HepG2 (cell line): ENCODE data around the gene ACSS3. TPM values are rescaled to one million over a fixed set of nuclear protein-coding genes. Genes with fewer than 3 reads are reported as not detected.
A peak's percentile ranks its signal among the peaks of the same experiment; 100 is the strongest.

Experiments used
- HINFP ChIP-seq: sonication (generic); formaldehyde crosslinking; IDR thresholded peaks from 2 replicates; pipeline ENCODE4 v1.4.0; 2020; ENCODE audit warnings: low read depth, mild to moderate bottlenecking, missing genetic modification reagents
- IRF9 ChIP-seq: sonication (generic); formaldehyde crosslinking; IDR thresholded peaks from 2 replicates; pipeline ENCODE4 v1.8.0; 2022; ENCODE audit warnings: missing genetic modification reagents, mild to moderate bottlenecking, borderline replicate concordance
- MBD4 ChIP-seq: IDR thresholded peaks from 2 replicates; pipeline ENCODE4 v1.6.1; 2012; ENCODE audit warnings: low read length, inconsistent platforms, borderline replicate concordance
- NCOA5 ChIP-seq: sonication (generic); formaldehyde crosslinking; IDR thresholded peaks from 2 replicates; pipeline ENCODE4 v1.4.0; 2020; ENCODE audit warnings: missing genetic modification reagents
- POGK ChIP-seq: sonication (generic); formaldehyde crosslinking; conservative IDR thresholded peaks from 2 replicates; pipeline ENCODE4 v1.8.0; 2022; ENCODE audit warnings: mild to moderate bottlenecking, moderate library complexity, missing genetic modification reagents
- RAD51 ChIP-seq: fragments of 450-650 bp; IDR thresholded peaks from 2 replicates; pipeline ENCODE4 v1.6.1; 2016; ENCODE audit warnings: borderline replicate concordance
- TAF15 ChIP-seq: fragments of 200-400 bp; formaldehyde crosslinking; IDR thresholded peaks from one replicate; pipeline ENCODE4 v1.6.1; 2018; ENCODE audit warnings: mild to moderate bottlenecking, low read depth, low read length; ENCODE audit not compliant: poor library complexity, severe bottlenecking
- TBX3 ChIP-seq: fragments of 450-650 bp; IDR thresholded peaks from 2 replicates; pipeline ENCODE4 v1.6.1; 2017; ENCODE audit warnings: antibody characterized with exemption, mild to moderate bottlenecking, inconsistent platforms, borderline replicate concordance
- THRA ChIP-seq: sonication (generic); formaldehyde crosslinking; IDR thresholded peaks from 2 replicates; pipeline ENCODE4 v1.4.0; 2020; ENCODE audit warnings: missing genetic modification reagents, borderline replicate concordance
- WIZ ChIP-seq: sonication (generic); formaldehyde crosslinking; IDR thresholded peaks from 2 replicates; pipeline ENCODE4 v1.5.1; 2020; ENCODE audit warnings: mild to moderate bottlenecking, missing genetic modification reagents
- ZBTB14 ChIP-seq: sonication (generic); formaldehyde crosslinking; IDR thresholded peaks from 2 replicates; pipeline ENCODE4 v1.4.0; 2020; ENCODE audit warnings: missing genetic modification reagents
- ZNF142 ChIP-seq: sonication (generic); formaldehyde crosslinking; IDR thresholded peaks from 2 replicates; pipeline ENCODE4 v1.4.0; 2020; ENCODE audit warnings: missing genetic modification reagents
- ZNF251 ChIP-seq: sonication (generic); formaldehyde crosslinking; IDR thresholded peaks from 2 replicates; pipeline ENCODE4 v1.9.0; 2021; ENCODE audit warnings: mild to moderate bottlenecking, missing genetic modification reagents
- ZNF335 ChIP-seq: sonication (generic); formaldehyde crosslinking; IDR thresholded peaks from 2 replicates; pipeline ENCODE4 v1.4.0; 2020; ENCODE audit warnings: missing genetic modification reagents
- ZNF382 ChIP-seq: sonication (generic); formaldehyde crosslinking; IDR thresholded peaks from 2 replicates; pipeline ENCODE4 v1.5.0; 2020; ENCODE audit warnings: missing genetic modification reagents, mild to moderate bottlenecking, borderline replicate concordance
- ZNF567 ChIP-seq: sonication (generic); formaldehyde crosslinking; IDR thresholded peaks from 2 replicates; pipeline ENCODE4 v1.8.1; 2023; ENCODE audit warnings: mild to moderate bottlenecking, missing genetic modification reagents, borderline replicate concordance
- ZNF7 ChIP-seq: IDR thresholded peaks from 2 replicates; pipeline ENCODE4 v1.6.1; 2016; ENCODE audit warnings: missing biosample characterization, missing genetic modification reagents
- polyA plus RNA-seq, 8 experiments: library from polyadenylated mRNA; depleted of rRNA in 3 of 8; stranded (reverse) in 7 of 8; unstranded in 1 of 8; fragments of >200 nt; fragmentation: Illumina TruSeq in 4 of 8; extraction: Trizol in 4 of 8; gene quantifications; 2 replicates each; pipeline versions ENCODE4 v1.2.1 to v1.2.3, GENCODE V29; 2011 to 2016; ENCODE audit warnings: low read depth in 4 of 8, missing spikeins in 1 of 8, mixed read lengths in 1 of 8; ENCODE audit not compliant: insufficient read depth in 1 of 8
- total RNA-seq, 5 experiments: library from RNA; depleted of rRNA; stranded (reverse); fragments of >200 nt; fragmentation: Illumina TruSeq; extraction: Trizol; gene quantifications; 2 replicates each; pipeline ENCODE4 v1.2.3, GENCODE V29; 2016; ENCODE audit warnings: low read depth in 1 of 5

ACSS3 gene
- total and polyA plus RNA-seq, 2 of the 13 experiments (the other 11 are each of a cell fraction or from before 2014, with no cell fraction given): 79.5 to 86.3 TPM

- TF ChIP-seq HINFP (CRISPR knock-in tag): 0 out of 2 replicates have a peak, but pooled peaks have one; percentile 24
- TF ChIP-seq MBD4: peak; percentile 97
- TF ChIP-seq ZNF142 (CRISPR knock-in tag): no peak
- TF ChIP-seq RAD51: peak; percentile 66; the same call in 1 of the 2 replicates
- no peak for TF ChIP-seq ZNF382 (CRISPR knock-in tag)
- TF ChIP-seq IRF9 (CRISPR knock-in tag): no peak
- peak; percentile 53; the same call in 1 of the 2 replicates for TF ChIP-seq POGK (CRISPR knock-in tag)
- no peak for TF ChIP-seq ZBTB14
- TF ChIP-seq THRA: peak; percentile 100
- TF ChIP-seq WIZ: no peak
- no peak for TF ChIP-seq ZNF7 (CRISPR knock-in tag)
- peak; percentile 94 for TF ChIP-seq TBX3
- no peak for TF ChIP-seq ZNF251 (CRISPR knock-in tag)
- TF ChIP-seq NCOA5 (CRISPR knock-in tag): no peak
- no peak for TF ChIP-seq ZNF567
- TF ChIP-seq ZNF335 (CRISPR knock-in tag): 0 out of 2 replicates have a peak, but pooled peaks have one; percentile 31
- TF ChIP-seq TAF15: no peak
Measured at GRCh38 chr12:81143057-81143456, 65.2 kb downstream of the ACSS3 start (continued).
